HG02678 (cell line): ENCODE measurements around the gene ATPAF1.

Source experiments
- ATAC-seq: cut with Tn5 transposase; IDR thresholded peaks from one replicate; pipeline ENCODE4 v1.9.1; 2021; ENCODE audit warnings: mild to moderate bottlenecking, moderate library complexity; ENCODE audit not compliant: unreplicated experiment

ATPAF1 gene

GRCh38 chr1:46596036-46596435 lies 72.1 kb downstream of the ATPAF1 start:
- no peak for ATAC-seq

DNA sequence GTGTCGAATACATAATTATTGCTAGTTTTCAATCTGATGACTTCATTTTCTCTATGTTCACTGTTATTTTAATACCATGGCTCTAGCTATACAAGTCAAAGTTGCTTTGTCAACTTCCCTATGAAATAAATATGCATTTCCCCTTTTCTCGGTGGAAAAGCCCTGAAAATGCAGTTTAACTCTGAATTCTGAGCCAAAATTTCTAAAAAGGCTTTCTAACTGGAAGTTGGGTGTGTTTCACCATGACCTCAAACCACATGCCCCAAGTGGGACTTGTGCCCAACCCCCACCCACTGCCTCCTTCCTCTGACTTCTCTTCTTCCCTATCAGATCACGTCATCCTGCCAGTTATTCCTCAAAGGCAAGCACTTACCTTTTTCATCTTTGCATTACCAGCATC lies 73.0 kb downstream of the ATPAF1 start:
- no peak for ATAC-seq

GRCh38 chr1:46594063-46594462 lies 74.1 kb downstream of the ATPAF1 start:
- no peak for ATAC-seq

DNA sequence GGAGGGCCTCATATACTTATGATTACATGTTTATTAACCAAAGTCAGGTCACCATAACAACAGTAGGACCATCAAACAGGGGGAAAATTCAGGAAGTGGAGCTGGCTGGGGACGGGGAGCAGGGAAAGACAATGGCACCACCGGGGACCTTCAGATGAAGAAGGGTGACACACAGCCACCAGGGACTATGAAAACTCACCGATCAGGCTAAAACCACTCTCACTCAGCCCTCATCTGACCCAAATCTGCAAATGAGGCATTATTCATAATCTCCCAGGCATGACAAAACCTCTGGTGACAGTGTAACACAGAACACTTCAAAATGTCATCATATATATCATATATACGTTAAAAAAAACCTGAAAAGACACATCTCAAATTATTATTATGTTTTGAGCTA lies 75.3 kb downstream of the ATPAF1 start:
- ATAC-seq = no peak

GRCh38 chr1:46589529-46589928 lies 78.6 kb downstream of the ATPAF1 start:
- no peak for ATAC-seq

GRCh38 chr1:46587069-46587468 lies 81.1 kb downstream of the ATPAF1 start:
- ATAC-seq = no peak

DNA sequence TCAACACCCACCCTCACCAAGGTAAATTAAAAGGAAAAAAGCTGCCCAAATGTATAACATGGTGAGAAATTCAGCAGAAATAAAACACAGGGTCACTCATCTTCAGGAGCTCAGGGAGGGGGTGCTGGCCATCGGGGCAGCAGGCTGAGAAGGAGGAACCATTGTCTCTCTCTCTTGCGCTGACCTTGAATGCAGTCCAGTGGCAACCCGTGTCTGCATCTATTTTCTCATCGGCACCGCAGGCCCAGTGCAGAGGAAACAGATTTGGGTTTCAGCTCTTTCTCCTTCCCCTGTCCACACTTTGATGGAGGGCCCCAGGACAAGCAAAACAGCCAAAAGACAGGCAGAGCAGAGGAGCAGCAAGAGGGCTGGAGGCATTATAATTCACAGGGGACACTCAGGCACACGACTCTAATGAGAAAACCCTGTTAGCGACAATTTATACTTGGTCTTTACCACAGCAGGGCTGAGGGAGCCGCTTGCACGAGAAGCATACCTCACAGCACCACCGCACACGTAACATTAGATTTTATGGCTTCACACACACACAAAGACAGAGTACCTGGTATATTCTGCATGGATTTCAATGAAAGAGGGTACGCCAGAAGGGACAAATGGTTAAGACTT lies 82.7 kb downstream of the ATPAF1 start:
- no peak for ATAC-seq

GRCh38 chr1:46583494-46583893 lies 84.7 kb downstream of the ATPAF1 start:
- ATAC-seq = no peak

- ATAC-seq = no peak
These were observed 85.2 kb downstream of the ATPAF1 start for GRCh38 chr1:46582972-46583371.
